VCaP (cell line): Measurements from ENCODE around the gene OGFOD1.

ENCODE experiments used
- H3K27ac ChIP-seq: fragments of 450-650 bp; 2 replicates; pipeline ENCODE4 v1.5.1; 2017
- CTCF ChIP-seq: fragments of 450-650 bp; conservative IDR thresholded peaks from 2 replicates; pipeline ENCODE4 v1.5.1; 2017; ENCODE audit warnings: mild to moderate bottlenecking, moderate library complexity

The OGFOD1 gene

GRCh38 chr16:56517206-56517605 is 65.9 kb downstream of the OGFOD1 start:
- TF ChIP-seq CTCF: no peak
- no peak overlapping the region for H3K27ac ChIP-seq

- no peak for TF ChIP-seq CTCF
- no peak overlapping the region for H3K27ac ChIP-seq
Measured at GRCh38 chr16:56518425-56518824, 67.1 kb downstream of the OGFOD1 start.

GRCh38 chr16:56519459-56520250 is 68.3 kb downstream of the OGFOD1 start, which contains the start of gene BBS2:
TSS of gene BBS2 (minus strand) at chr16:56520024. CDS start at chr16:56519862, 162 bp downstream.
- TF ChIP-seq CTCF: no peak
- H3K27ac ChIP-seq: peak within 1 kb of the TSS; percentile 86

- no peak for TF ChIP-seq CTCF
- peak overlapping the region; percentile 86 for H3K27ac ChIP-seq
Measured at GRCh38 chr16:56520251-56520577, 68.9 kb downstream of the OGFOD1 start.

GRCh38 chr16:56525236-56525635 is 73.9 kb downstream of the OGFOD1 start:
- H3K27ac ChIP-seq: no peak overlapping the region
- TF ChIP-seq CTCF: no peak
